Trophoblast cell (in vitro differentiated cells and primary cell): ENCODE measurements around the gene GPR37L1.

ENCODE experiments used
- DNase-seq, 2 donors: peaks; one replicate each; pipeline ENCODE4 v3.0.0-alpha.2; 2016
- H2AFZ ChIP-seq: 2 replicates; pipeline ENCODE4 v1.6.1; 2013; ENCODE audit warnings: low read length, moderate library complexity, mild to moderate bottlenecking; ENCODE audit not compliant: insufficient read depth, poor library complexity
- H2AK5ac ChIP-seq: 2 replicates; pipeline ENCODE4 v1.6.1; 2013; ENCODE audit warnings: mild to moderate bottlenecking, low read length
- H2BK120ac ChIP-seq: 2 replicates; pipeline ENCODE4 v1.6.1; 2013; ENCODE audit warnings: low read length, mild to moderate bottlenecking, moderate library complexity; ENCODE audit not compliant: insufficient read depth, poor library complexity
- H2BK12ac ChIP-seq: 2 replicates; pipeline ENCODE4 v1.6.1; 2013; ENCODE audit warnings: mild to moderate bottlenecking, low read length, moderate library complexity
- H2BK5ac ChIP-seq: 2 replicates; pipeline ENCODE4 v1.6.1; 2013; ENCODE audit warnings: low read length, low read depth, moderate library complexity, mild to moderate bottlenecking; ENCODE audit not compliant: poor library complexity
- H3K14ac ChIP-seq: 2 replicates; pipeline ENCODE4 v1.6.1; 2013; ENCODE audit warnings: mild to moderate bottlenecking, low read length
- H3K18ac ChIP-seq: 2 replicates; pipeline ENCODE4 v1.6.1; 2013; ENCODE audit warnings: mild to moderate bottlenecking, low read length
- H3K23ac ChIP-seq: 2 replicates; pipeline ENCODE4 v1.6.1; 2013; ENCODE audit warnings: low read length
- H3K27ac ChIP-seq: 2 replicates; pipeline ENCODE4 v1.5.1; 2013; ENCODE audit warnings: low read depth, mild to moderate bottlenecking, inconsistent platforms, low read length, moderate library complexity
- H3K27me3 ChIP-seq: 2 replicates; pipeline ENCODE4 v1.6.1; 2013; ENCODE audit warnings: inconsistent platforms, mild to moderate bottlenecking, low read length, moderate library complexity; ENCODE audit not compliant: insufficient read depth
- H3K36me3 ChIP-seq, 2 experiments: 1 replicate in 1 of 2; 2 replicates in 1 of 2; pipeline ENCODE4 v1.6.1; 2013; ENCODE audit warnings: low read length in 2 of 2, mild to moderate bottlenecking in 2 of 2, moderate library complexity in 1 of 2; ENCODE audit not compliant: insufficient read depth in 2 of 2, control insufficient read depth in 1 of 2
- H3K4ac ChIP-seq: 2 replicates; pipeline ENCODE4 v1.6.1; 2013; ENCODE audit warnings: low read depth, mild to moderate bottlenecking, low read length, moderate library complexity
- H3K4me1 ChIP-seq, 2 experiments: 1 replicate in 1 of 2; 2 replicates in 1 of 2; pipeline ENCODE4 v1.6.1; 2013; ENCODE audit warnings: low read length in 2 of 2, mild to moderate bottlenecking in 2 of 2, moderate library complexity in 1 of 2; ENCODE audit not compliant: insufficient read depth in 2 of 2, control insufficient read depth in 1 of 2
- H3K4me2 ChIP-seq: 2 replicates; pipeline ENCODE4 v1.6.1; 2013; ENCODE audit warnings: inconsistent platforms, mild to moderate bottlenecking, low read length, moderate library complexity
- H3K4me3 ChIP-seq: 2 replicates; pipeline ENCODE4 v1.5.1; 2013; ENCODE audit warnings: mild to moderate bottlenecking, low read depth, low read length, inconsistent platforms
- H3K79me1 ChIP-seq: one replicate; pipeline ENCODE4 v1.6.1; 2013; ENCODE audit warnings: low read length
- H3K79me2 ChIP-seq: 2 replicates; pipeline ENCODE4 v1.6.1; 2013; ENCODE audit warnings: low read length, mild to moderate bottlenecking; ENCODE audit not compliant: control insufficient read depth, insufficient read depth, poor library complexity
- H3K9ac ChIP-seq: 2 replicates; pipeline ENCODE4 v1.6.1; 2013; ENCODE audit warnings: mild to moderate bottlenecking, low read length
- H3K9me3 ChIP-seq: 2 replicates; pipeline ENCODE4 v1.6.1; 2013; ENCODE audit warnings: low read depth, mild to moderate bottlenecking, control low read depth, inconsistent platforms, low read length; ENCODE audit not compliant: insufficient read depth
- H4K12ac ChIP-seq: 2 replicates; pipeline ENCODE4 v1.6.1; 2013; ENCODE audit warnings: low read depth, mild to moderate bottlenecking, low read length, moderate library complexity
- H4K8ac ChIP-seq: 2 replicates; pipeline ENCODE4 v1.6.1; 2013; ENCODE audit warnings: low read depth, mild to moderate bottlenecking, low read length, moderate library complexity
- H4K91ac ChIP-seq: one replicate; pipeline ENCODE4 v1.6.1; 2013; ENCODE audit warnings: low read depth, mild to moderate bottlenecking, low read length, moderate library complexity
- WGBS: extraction: QIAGEN DNeasy Blood & Tissue Kit; methylation state at CpG from one replicate; pipeline ENCODE4 v1.1.7; 2013; ENCODE audit warnings: missing lambda C conversion rate; ENCODE audit not compliant: insufficient read length, insufficient coverage; ENCODE audit errors: extremely low coverage; 5-methylcytosine and 5-hydroxymethylcytosine counted together

Gene GPR37L1

GRCh38 chr1:202153284-202153683, 30.6 kb downstream of the GPR37L1 start:
- Histone ChIP-seq H2AFZ (no peak overlapping the region), H2BK12ac (no peak overlapping the region), H3K9me3 (no peaks in the 10 kb centered on the region), H3K23ac (no peak overlapping the region), H3K27me3 (no peaks in the 10 kb centered on the region), H3K4me2 (no peak overlapping the region), H3K14ac (no peak overlapping the region), H4K12ac (no peak overlapping the region), H4K91ac (no peak overlapping the region), H3K36me3 (no peaks in the 10 kb centered on the region), H2BK5ac (no peak overlapping the region), H3K27ac (no peak overlapping the region), H3K9ac (no peak overlapping the region), H2AK5ac (no peak overlapping the region), H3K4ac (no peak overlapping the region), H3K4me3 (no peak overlapping the region), H3K79me1 (no peaks in the 10 kb centered on the region), H4K8ac (no peak overlapping the region), H3K18ac (no peak overlapping the region), H3K4me1 (no peaks in the 10 kb centered on the region), H3K79me2 (no peaks in the 10 kb centered on the region), H2BK120ac (no peak overlapping the region)
- no CpG with 5 or more reads among the region's 4 CpGs for WGBS
- no peak for DNase-seq

GRCh38 chr1:202154148-202154765, 31.5 kb downstream of the GPR37L1 start:
- WGBS, result no CpG with 5 or more reads among the region's 10 CpGs
- no peaks in the 10 kb centered on the region for H3K4me1 ChIP-seq
- no peak overlapping the region for H4K12ac ChIP-seq
- no peak overlapping the region for H3K14ac ChIP-seq
- H3K36me3 ChIP-seq, result no peaks in the 10 kb centered on the region
- H2BK5ac ChIP-seq, result no peak overlapping the region
- no peak overlapping the region for H2AK5ac ChIP-seq
- no peak overlapping the region for H2BK12ac ChIP-seq
- no peak overlapping the region for H4K91ac ChIP-seq
- H4K8ac ChIP-seq, result no peak overlapping the region
- no peaks in the 10 kb centered on the region for H3K79me2 ChIP-seq
- H3K23ac ChIP-seq, result no peak overlapping the region
- no peak overlapping the region for H3K9ac ChIP-seq
- H3K79me1 ChIP-seq, result no peaks in the 10 kb centered on the region
- DNase-seq, result no peak
- H3K27ac ChIP-seq, result no peak overlapping the region
- H3K4me3 ChIP-seq, result no peak overlapping the region
- H3K9me3 ChIP-seq, result no peaks in the 10 kb centered on the region
- no peak overlapping the region for H3K18ac ChIP-seq
- no peak overlapping the region for H2AFZ ChIP-seq
- H2BK120ac ChIP-seq, result no peak overlapping the region
- H3K4me2 ChIP-seq, result no peak overlapping the region
- H3K27me3 ChIP-seq, result no peaks in the 10 kb centered on the region
- H3K4ac ChIP-seq, result no peak overlapping the region

- Histone ChIP-seq H2BK12ac (no peak overlapping the region), H2BK5ac (no peak overlapping the region), H3K27ac (no peak overlapping the region), H4K8ac (no peak overlapping the region), H4K91ac (no peak overlapping the region), H2AFZ (no peak overlapping the region), H2AK5ac (no peak overlapping the region), H3K4me1 (peaks cover 0 to 2% of the 10 kb centered on the region in 2 experiments), H3K4ac (no peak overlapping the region), H3K27me3 (no peaks in the 10 kb centered on the region), H3K9ac (no peak overlapping the region), H3K79me1 (no peaks in the 10 kb centered on the region), H3K4me3 (no peak overlapping the region), H3K14ac (no peak overlapping the region), H3K4me2 (no peak overlapping the region), H4K12ac (no peak overlapping the region), H3K36me3 (no peaks in the 10 kb centered on the region), H3K23ac (no peak overlapping the region), H3K18ac (no peak overlapping the region), H3K79me2 (no peaks in the 10 kb centered on the region), H2BK120ac (no peak overlapping the region), H3K9me3 (no peaks in the 10 kb centered on the region)
- DNase-seq, result peak; percentile 38 to 59
- no CpG with 5 or more reads among the region's 11 CpGs for WGBS
Measured at GRCh38 chr1:202154766-202155477, 32.2 kb downstream of the GPR37L1 start.

GRCh38 chr1:202155478-202156021, 32.8 kb downstream of the GPR37L1 start:
- Histone ChIP-seq H3K4me2 (no peak overlapping the region), H2BK5ac (no peak overlapping the region), H4K91ac (no peak overlapping the region), H3K27ac (no peak overlapping the region), H3K9ac (no peak overlapping the region), H3K9me3 (no peaks in the 10 kb centered on the region), H2BK12ac (no peak overlapping the region), H3K79me1 (no peaks in the 10 kb centered on the region), H3K79me2 (no peaks in the 10 kb centered on the region), H3K14ac (no peak overlapping the region), H2BK120ac (no peak overlapping the region), H3K4ac (no peak overlapping the region), H3K23ac (no peak overlapping the region), H3K4me3 (no peak overlapping the region), H2AK5ac (no peak overlapping the region), H4K8ac (no peak overlapping the region), H2AFZ (no peak overlapping the region), H3K36me3 (no peaks in the 10 kb centered on the region), H3K18ac (no peak overlapping the region), H3K27me3 (no peaks in the 10 kb centered on the region), H4K12ac (no peak overlapping the region), H3K4me1 (peaks cover 0 to 3% of the 10 kb centered on the region in 2 experiments)
- WGBS, result no CpG with 5 or more reads among the region's 8 CpGs
- DNase-seq, result peak in 1 of 2 donors; percentile 25
